Heart left ventricle (tissue), 16 donors: ENCODE data around the gene SRSF5. TPM values are rescaled to one million over a fixed set of nuclear protein-coding genes. Genes with fewer than 3 reads are reported as not detected.

Experiments
- ATAC-seq, 4 donors: fragments of 200-7000 bp; cut with Tn5 transposase; one replicate each; pipeline ENCODE4 v1.9.1; 2020 to 2022; ENCODE audit warnings: moderate library complexity in 4 of 4, mild to moderate bottlenecking in 3 of 4, moderate number of reproducible peaks in 1 of 4
- DNase-seq, 5 donors: peaks; one replicate each; pipeline ENCODE4 v3.0.0-alpha.2; 2020
- H3K27ac ChIP-seq, 12 donors: fragments of 200-600 bp; sonication (generic) in 4 of 12; one replicate each; pipeline versions ENCODE4 v1.5.0 to v1.8.0; 2016 to 2022; ENCODE audit warnings: mild to moderate bottlenecking in 2 of 12
- H3K27me3 ChIP-seq, 9 donors: fragments of 200-600 bp; sonication (generic) in 2 of 9; one replicate each; pipeline versions ENCODE4 v1.5.1 to v1.8.0; 2016 to 2022; ENCODE audit warnings: mild to moderate bottlenecking in 3 of 9
- H3K36me3 ChIP-seq, 9 donors: fragments of 200-600 bp; sonication (generic) in 2 of 9; one replicate each; pipeline versions ENCODE4 v1.5.0 to v1.8.0; 2018 to 2022; ENCODE audit warnings: mild to moderate bottlenecking in 2 of 9
- H3K4me1 ChIP-seq, 12 donors: fragments of 200-600 bp; sonication (generic) in 4 of 12; one replicate each; pipeline versions ENCODE4 v1.5.0 to v1.8.0; 2016 to 2022; ENCODE audit warnings: mild to moderate bottlenecking in 3 of 12
- H3K4me3 ChIP-seq, 12 donors: fragments of 200-600 bp; sonication (generic) in 4 of 12; one replicate each; pipeline versions ENCODE4 v1.5.0 to v1.8.0; 2017 to 2022; ENCODE audit warnings: mild to moderate bottlenecking in 9 of 12, moderate library complexity in 4 of 12
- H3K9me3 ChIP-seq, 12 donors: fragments of 200-600 bp; sonication (generic) in 4 of 12; one replicate each; pipeline versions ENCODE4 v1.5.0 to v1.8.0; 2016 to 2022; ENCODE audit warnings: mild to moderate bottlenecking in 1 of 12
- CTCF ChIP-seq, 12 donors: fragments of 200-600 bp; sonication (generic) in 4 of 12; IDR thresholded peaks; one replicate each; pipeline versions ENCODE4 v1.5.0 to v1.8.0; 2018 to 2022; ENCODE audit warnings: antibody characterized with exemption in 12 of 12, mild to moderate bottlenecking in 5 of 12
- POLR2A ChIP-seq, 2 donors: fragments of 450-650 bp; IDR thresholded peaks; one replicate each; pipeline ENCODE4 v1.6.1; 2017; ENCODE audit warnings: antibody characterized with exemption in 2 of 2, mild to moderate bottlenecking in 2 of 2, moderate library complexity in 2 of 2
- WGBS, 4 donors: extraction: QIAGEN DNeasy Blood & Tissue Kit in 2 of 4; methylation state at CpG; one replicate each; pipeline versions ENCODE4 v1.1.5 to v1.1.7; 2013 to 2018; 5-methylcytosine and 5-hydroxymethylcytosine counted together
- intact Hi-C, 10 donors: fragments of 100-400 bp; cut with DNase I; formaldehyde crosslinking; loops; one replicate each; pipeline versions ENCODE4 v1.11.1 to v1.14.2; 2022
- polyA plus RNA-seq, 2 donors: library from polyadenylated mRNA; stranded (reverse); fragments of 200-250 nt; gene quantifications; one replicate each; pipeline ENCODE4 v1.2.3, GENCODE V29; 2013
- total RNA-seq, 9 donors: library from RNA; depleted of rRNA in 2 of 9; stranded (reverse); fragments of >200 nt in 2 of 9; fragmentation: NEBNext Ultra II Directional in 3 of 9; extraction: Animal tissue kit (Norgen Biotek cat#: 25700) in 3 of 9; gene quantifications; one replicate each; pipeline versions ENCODE4 v1.1.0 to v1.2.4, GENCODE V29; 2016 to 2023
- donor health status: ischemic (EF 13 %, LVEDD 7.1; RV severe dilation, severe dysfunction).
- donor health status: healthy with polysubstance abuse.
- donor health status: DM: no; HTN: yes; CAD: no.
- donor health status: DM: no; HTN: no; CAD: no.
- donor health status: ischemic (EF 25% LVEDD 6.9; RV normal size, moderate dysfunction).
- donor health status: ischemic (EF 25% LVEDD 5.7; RV mildly dilated, moderate dysfunction).
- donor health status: healthy.
- donor health status: DM: yes; HTN: yes; CAD: no.
- donor health status: ischemic (EF 35%, LVEDD 5.7; RV mildly dilated, moderate dysfunction).
- donor health status: nonischemic (EF 11% LVEDD 7.7; RV severe dilation, severe dysfunction).
- donor health status: DM: yes; HTN: yes; CAD: no.
- donor health status: PGD.
- donor health status: ischemic (EF 29% LVEDD 5.4; RV normal size, mild dysfunction).
- donor health status: nonischemic (EF 23%, LVEDD 6.1; RV moderate dilation, normal function).

Gene SRSF5
- total and polyA plus RNA-seq, 11 donors: 63.8 to 197 (median 176) TPM

GRCh38 chr14:69776875-69777453, 10.0 kb downstream of the SRSF5 start:
- WGBS, 4 donors: 73 to 84% (median 78%) methylated on average over 4 of the region's 4 CpGs
- peaks cover 0 to 36% (median 18%) of the 10 kb centered on the region in 12 donors for H3K4me1 ChIP-seq
- no peak overlapping the region for H3K4me3 ChIP-seq
- TF ChIP-seq CTCF (IDR thresholded peaks at IDR 0.05) (no peak), POLR2A (IDR thresholded peaks at IDR 0.05) (no peak)
- intact Hi-C loops: no loop called here
- no peaks in the 10 kb centered on the region for H3K9me3 ChIP-seq
- ATAC-seq (no peak), DNase-seq (no peak)
- H3K27ac ChIP-seq: no peak overlapping the region
- H3K36me3 ChIP-seq: peaks cover 0 to 99% (median 89%) of the 10 kb centered on the region in 9 donors
- no peaks in the 10 kb centered on the region for H3K27me3 ChIP-seq

DNA sequence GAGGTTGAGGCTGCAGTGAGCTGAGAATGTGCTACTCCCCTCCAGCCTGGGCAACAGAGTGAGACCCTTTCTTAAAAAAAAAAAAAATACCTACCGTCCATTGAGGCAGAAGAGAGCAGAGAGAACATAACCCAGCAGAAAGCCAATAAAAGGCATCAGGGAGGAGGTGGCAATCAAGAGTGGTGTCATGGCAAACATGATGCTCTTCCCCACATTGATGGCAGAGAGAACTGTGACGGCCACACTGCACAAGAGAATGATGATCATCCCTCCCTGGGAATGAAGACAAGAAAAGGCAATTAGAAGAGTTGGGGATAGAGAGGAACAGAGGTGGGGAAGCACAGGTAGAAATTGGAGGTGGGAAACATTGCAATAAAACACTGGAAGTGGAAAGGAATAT, 12.1 kb downstream of the SRSF5 start:
- no peaks in the 10 kb centered on the region for H3K9me3 ChIP-seq
- WGBS, 4 donors: 86 to 93% (median 88%) methylated on average over 2 of the region's 2 CpGs
- ATAC-seq (no peak), DNase-seq (no peak)
- H3K4me3 ChIP-seq: no peak overlapping the region
- H3K27ac ChIP-seq: no peak overlapping the region
- intact Hi-C loops: no loop called here
- no peaks in the 10 kb centered on the region for H3K27me3 ChIP-seq
- H3K4me1 ChIP-seq: peaks cover 0 to 29% (median 14%) of the 10 kb centered on the region in 12 donors
- H3K36me3 ChIP-seq: peaks cover 0 to 79% (median 68%) of the 10 kb centered on the region in 9 donors
- TF ChIP-seq CTCF (IDR thresholded peaks at IDR 0.05) (no peak), POLR2A (IDR thresholded peaks at IDR 0.05) (no peak)

DNA sequence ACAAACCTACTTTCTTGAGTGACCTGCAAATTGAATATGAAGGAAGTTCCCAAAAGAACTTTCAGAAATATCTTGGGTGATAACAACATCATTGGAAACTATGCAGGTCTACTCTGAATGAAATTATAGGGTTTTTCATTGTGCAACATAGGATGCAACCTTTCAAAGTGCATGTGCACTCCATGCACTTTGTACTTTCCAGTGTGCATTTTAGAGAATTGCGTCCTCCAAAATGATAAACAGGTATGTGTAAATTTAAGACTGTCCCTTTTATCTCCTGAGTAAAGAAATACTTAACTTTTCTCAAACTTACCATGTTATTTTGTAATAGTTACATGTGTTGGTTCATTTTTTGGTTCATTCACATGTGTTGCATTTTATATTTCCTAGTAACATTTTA, 13.2 kb downstream of the SRSF5 start:
- intact Hi-C loops: no loop called here
- no peaks in the 10 kb centered on the region for H3K9me3 ChIP-seq
- no peak overlapping the region for H3K27ac ChIP-seq
- no peak overlapping the region for H3K4me3 ChIP-seq
- peaks cover 0 to 70% (median 58%) of the 10 kb centered on the region in 9 donors for H3K36me3 ChIP-seq
- WGBS, 4 donors: 90 to 97% (median 94%) methylated on average over 1 of the region's 1 CpG
- H3K27me3 ChIP-seq: no peaks in the 10 kb centered on the region
- H3K4me1 ChIP-seq: peaks cover 0 to 25% (median 14%) of the 10 kb centered on the region in 12 donors
- ATAC-seq (no peak), DNase-seq (no peak)
- TF ChIP-seq POLR2A (IDR thresholded peaks at IDR 0.05): no peak
- TF ChIP-seq CTCF (IDR thresholded peaks at IDR 0.05): no peak

DNA sequence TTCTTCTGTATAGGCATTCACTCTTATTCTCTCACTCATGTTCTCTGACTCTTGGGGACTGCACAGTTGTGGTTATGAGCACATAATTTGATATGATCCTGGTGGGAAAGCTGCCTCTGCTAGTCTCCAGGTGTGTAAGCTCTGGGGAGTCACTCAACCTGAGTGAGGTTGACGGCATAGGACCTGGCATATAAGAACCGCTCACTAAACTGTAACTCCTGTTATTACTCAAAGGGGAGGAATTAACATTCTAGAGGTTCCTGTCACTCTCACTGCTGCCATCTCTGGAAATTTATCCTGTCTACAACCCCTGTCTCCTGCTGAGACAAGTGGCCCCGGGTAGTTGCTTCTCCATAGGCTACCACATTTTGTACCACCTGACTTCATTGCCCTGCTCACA, 14.0 kb downstream of the SRSF5 start:
- intact Hi-C loops: no loop called here
- TF ChIP-seq POLR2A (IDR thresholded peaks at IDR 0.05): no peak
- TF ChIP-seq CTCF (IDR thresholded peaks at IDR 0.05): no peak
- no peak overlapping the region for H3K4me3 ChIP-seq
- H3K27ac ChIP-seq: peak overlapping the region in 1 of 12 donors; percentile 3
- 92 to 98% (median 94%) methylated on average over 3 of the region's 3 CpGs for WGBS, 4 donors
- no peaks in the 10 kb centered on the region for H3K27me3 ChIP-seq
- H3K36me3 ChIP-seq: peaks cover 0 to 68% (median 52%) of the 10 kb centered on the region in 9 donors
- H3K4me1 ChIP-seq: peaks cover 0 to 19% (median 8%) of the 10 kb centered on the region in 12 donors
- no peaks in the 10 kb centered on the region for H3K9me3 ChIP-seq
- DNase-seq (no peak), ATAC-seq (peak in 1 of 4 donors; percentile 23)
